Peyer's patch (tissue), 4 donors: ENCODE data around the gene B4GALNT1. TPM values are rescaled to one million over a fixed set of nuclear protein-coding genes. Genes with fewer than 3 reads are reported as not detected.

Source experiments
- DNase-seq, 3 donors: peaks; one replicate each; pipeline ENCODE4 v3.0.0-alpha.2; 2017 to 2019
- H3K27ac ChIP-seq, 4 donors: fragments of 200-600 bp; sonication (generic); one replicate each; pipeline ENCODE4 v1.5.1; 2016 to 2019
- H3K27me3 ChIP-seq, 2 donors: fragments of 200-600 bp; sonication (generic); one replicate each; pipeline ENCODE4 v1.5.1; 2019
- H3K36me3 ChIP-seq, 3 donors: fragments of 200-600 bp; sonication (generic); one replicate each; pipeline ENCODE4 v1.5.1; 2016 to 2019
- H3K4me1 ChIP-seq, 4 donors: fragments of 200-600 bp; sonication (generic); one replicate each; pipeline ENCODE4 v1.5.1; 2016 to 2019
- H3K4me3 ChIP-seq, 4 donors: fragments of 200-600 bp; sonication (generic); 1 replicate in 3 of 4; 2 replicates in 1 of 4; pipeline ENCODE4 v1.5.1; 2016 to 2019; ENCODE audit warnings: mild to moderate bottlenecking in 1 of 4
- H3K9me3 ChIP-seq, 4 donors: fragments of 200-600 bp; sonication (generic); one replicate each; pipeline ENCODE4 v1.5.1; 2016 to 2019; ENCODE audit warnings: mild to moderate bottlenecking in 1 of 4
- CTCF ChIP-seq, 6 experiments: fragments of 450-650 bp in 4 of 6; fragments of 200-600 bp in 2 of 6; sonication (generic) in 1 of 6; IDR thresholded peaks; one replicate each; pipeline ENCODE4 v1.5.1; 2017 to 2019; ENCODE audit warnings: antibody characterized with exemption in 6 of 6, mild to moderate bottlenecking in 3 of 6, moderate library complexity in 1 of 6
- POLR2A ChIP-seq, 2 donors: fragments of 450-650 bp; IDR thresholded peaks; one replicate each; pipeline ENCODE4 v1.5.1; 2017; ENCODE audit warnings: antibody characterized with exemption in 2 of 2, mild to moderate bottlenecking in 2 of 2, moderate library complexity in 2 of 2
- total RNA-seq, 4 donors: library from RNA; depleted of rRNA; stranded (reverse); fragments of >200 nt; gene quantifications; one replicate each; pipeline ENCODE4 v1.1.0, GENCODE V29; 2016

B4GALNT1 gene
- total RNA-seq, 4 donors from 2014 or later: 0.40 TPM; not detected in 3

- Histone ChIP-seq H3K4me3 (no peak overlapping the region), H3K27me3 (no peaks in the 10 kb centered on the region), H3K36me3 (peaks cover 0 to 59% (median 0%) of the 10 kb centered on the region in 3 donors), H3K4me1 (peaks cover 0 to 19% (median 0%) of the 10 kb centered on the region in 4 donors), H3K9me3 (no peaks in the 10 kb centered on the region), H3K27ac (no peak overlapping the region)
- no peak for DNase-seq
- TF ChIP-seq POLR2A (IDR thresholded peaks at IDR 0.05): no peak
- TF ChIP-seq CTCF (IDR thresholded peaks at IDR 0.05): no peak
These were observed 32.6 kb downstream of the B4GALNT1 start for GRCh38 chr12:57600395-57600794.

- no peak for TF ChIP-seq POLR2A (IDR thresholded peaks at IDR 0.05)
- TF ChIP-seq CTCF (IDR thresholded peaks at IDR 0.05): no peak
- H3K27ac ChIP-seq: no peak overlapping the region
- DNase-seq: no peak
These were observed 39.8 kb downstream of the B4GALNT1 start for GRCh38 chr12:57593187-57593586.

GRCh38 chr12:57592551-57593165, 40.3 kb downstream of the B4GALNT1 start:
- Histone ChIP-seq H3K27me3 (no peaks in the 10 kb centered on the region), H3K27ac (no peak overlapping the region), H3K4me1 (peaks cover 0 to 17% (median 2%) of the 10 kb centered on the region in 4 donors), H3K9me3 (no peaks in the 10 kb centered on the region), H3K4me3 (no peak overlapping the region), H3K36me3 (peaks cover 0 to 27% (median 0%) of the 10 kb centered on the region in 3 donors)
- DNase-seq: no peak
- no peak for TF ChIP-seq CTCF (IDR thresholded peaks at IDR 0.05)
- TF ChIP-seq POLR2A (IDR thresholded peaks at IDR 0.05): no peak

More at GRCh38 chr12:57593187-57593586, 39.8 kb downstream of the B4GALNT1 start:
- peaks cover 0 to 33% (median 0%) of the 10 kb centered on the region in 3 donors for H3K36me3 ChIP-seq
- H3K4me3 ChIP-seq: no peak overlapping the region
- peaks cover 0 to 17% (median 2%) of the 10 kb centered on the region in 4 donors for H3K4me1 ChIP-seq
- H3K9me3 ChIP-seq: no peaks in the 10 kb centered on the region
- H3K27me3 ChIP-seq: no peaks in the 10 kb centered on the region

GRCh38 chr12:57591782-57592325, 41.1 kb downstream of the B4GALNT1 start:
- DNase-seq: no peak
- H3K4me1 ChIP-seq: peaks cover 0 to 17% (median 2%) of the 10 kb centered on the region in 4 donors
- peaks cover 0 to 26% (median 0%) of the 10 kb centered on the region in 3 donors for H3K36me3 ChIP-seq
- TF ChIP-seq POLR2A (IDR thresholded peaks at IDR 0.05) (no peak), CTCF (IDR thresholded peaks at IDR 0.05) (no peak)
- peak overlapping the region in 2 of 4 donors; percentile 73 to 83 for H3K27ac ChIP-seq
- H3K4me3 ChIP-seq: peak overlapping the region; percentile 54 to 87 (median 77)
- H3K9me3 ChIP-seq: no peaks in the 10 kb centered on the region
- no peaks in the 10 kb centered on the region for H3K27me3 ChIP-seq

- H3K27me3 ChIP-seq: no peaks in the 10 kb centered on the region
- no peaks in the 10 kb centered on the region for H3K9me3 ChIP-seq
- H3K36me3 ChIP-seq: peaks cover 0 to 18% (median 0%) of the 10 kb centered on the region in 3 donors
- H3K27ac ChIP-seq: peak within 1 kb of the TSS; percentile 68 to 83 (median 74)
- peak; percentile 91 to 94 (median 91) for DNase-seq
- TF ChIP-seq CTCF (IDR thresholded peaks at IDR 0.05) (no peak), POLR2A (IDR thresholded peaks at IDR 0.05) (peak; percentile 69 to 70)
- peaks cover 0 to 17% (median 2%) of the 10 kb centered on the region in 4 donors for H3K4me1 ChIP-seq
- H3K4me3 ChIP-seq: peak within 1 kb of the TSS; percentile 54 to 87 (median 77)
These were observed 41.9 kb downstream of the B4GALNT1 start, which contains the start of gene PIP4K2C for GRCh38 chr12:57590864-57591781. Gene PIP4K2C, plus strand, starts transcription at chr12:57591192. Its CDS starts 98 bp downstream, at chr12:57591290.
